Esophagus (tissue), 2 donors: ENCODE results near the gene FOXN3. TPM values are rescaled to one million over a fixed set of nuclear protein-coding genes. Genes with fewer than 3 reads are reported as not detected.

Experiments used
- H3K27ac ChIP-seq, 2 donors: one replicate each; pipeline ENCODE4 v1.5.1; 2013; ENCODE audit warnings: low read depth in 2 of 2, mild to moderate bottlenecking in 2 of 2, inconsistent platforms in 1 of 2, low read length in 1 of 2, moderate library complexity in 1 of 2
- H3K27me3 ChIP-seq, 2 donors: one replicate each; pipeline ENCODE4 v1.6.1; 2013; ENCODE audit warnings: low read length in 2 of 2, control low read depth in 1 of 2, mild to moderate bottlenecking in 1 of 2; ENCODE audit not compliant: insufficient read depth in 2 of 2, control insufficient read depth in 1 of 2
- H3K36me3 ChIP-seq, 2 donors: one replicate each; pipeline ENCODE4 v1.6.1; 2013; ENCODE audit warnings: low read length in 1 of 2; ENCODE audit not compliant: control insufficient read depth in 2 of 2, insufficient read depth in 2 of 2
- H3K4me1 ChIP-seq, 2 donors: one replicate each; pipeline ENCODE4 v1.6.1; 2013; ENCODE audit warnings: low read length in 1 of 2; ENCODE audit not compliant: control insufficient read depth in 2 of 2, insufficient read depth in 2 of 2
- H3K4me3 ChIP-seq, 2 donors: one replicate each; pipeline ENCODE4 v1.5.1; 2013; ENCODE audit warnings: low read length in 2 of 2, mild to moderate bottlenecking in 2 of 2, low read depth in 1 of 2, moderate library complexity in 1 of 2
- H3K9me3 ChIP-seq, 2 donors: one replicate each; pipeline ENCODE4 v1.6.1; 2013; ENCODE audit warnings: mild to moderate bottlenecking in 2 of 2, low read depth in 1 of 2, low read length in 1 of 2, moderate library complexity in 1 of 2; ENCODE audit not compliant: control insufficient read depth in 2 of 2, insufficient read depth in 1 of 2
- WGBS, 2 donors: extraction: QIAGEN DNeasy Blood & Tissue Kit; methylation state at CpG; one replicate each; pipeline ENCODE4 v1.1.7; 2013; 5-methylcytosine and 5-hydroxymethylcytosine counted together
- polyA plus RNA-seq, 2 donors: library from polyadenylated mRNA; stranded (reverse); fragments of 200-250 nt; gene quantifications; one replicate each; pipeline ENCODE4 v1.2.3, GENCODE V29; 2013
- donor health status: healthy with polysubstance abuse.
- donor health status: Bipolar disorder and iron deficiency.

The FOXN3 gene
- polyA plus RNA-seq, 2 donors, result 10.3 to 14.1 TPM

GRCh38 chr14:89241257-89241656 lies 175.8 kb downstream of the FOXN3 start:
- Histone ChIP-seq H3K4me3 (no peak overlapping the region), H3K9me3 (no peaks in the 10 kb centered on the region), H3K27me3 (no peaks in the 10 kb centered on the region), H3K36me3 (peaks cover 0 to 4% of the 10 kb centered on the region in 2 donors), H3K4me1 (peaks cover 0 to 3% of the 10 kb centered on the region in 2 donors), H3K27ac (no peak overlapping the region)
- WGBS, 2 donors, result 78 to 82% methylated on average over 4 of the region's 4 CpGs

- no peak overlapping the region for H3K4me3 ChIP-seq
- peaks cover 3% of the 10 kb centered on the region in 2 donors for H3K4me1 ChIP-seq
- no peaks in the 10 kb centered on the region for H3K27me3 ChIP-seq
- H3K36me3 ChIP-seq, result peaks cover 0 to 4% of the 10 kb centered on the region in 2 donors
- 56 to 63% methylated on average over 3 of the region's 3 CpGs for WGBS, 2 donors
- H3K27ac ChIP-seq, result no peak overlapping the region
- H3K9me3 ChIP-seq, result no peaks in the 10 kb centered on the region
Observed at GRCh38 chr14:89240414-89240813, 176.6 kb downstream of the FOXN3 start.

GRCh38 chr14:89239023-89239422 lies 178.0 kb downstream of the FOXN3 start:
- Histone ChIP-seq H3K27me3 (no peaks in the 10 kb centered on the region), H3K36me3 (peaks cover 0 to 4% of the 10 kb centered on the region in 2 donors), H3K4me1 (peaks cover 3 to 5% of the 10 kb centered on the region in 2 donors), H3K27ac (no peak overlapping the region), H3K4me3 (no peak overlapping the region), H3K9me3 (no peaks in the 10 kb centered on the region)
- WGBS, 2 donors, result 92 to 94% methylated on average over 6 of the region's 6 CpGs

GRCh38 chr14:89237921-89238529 lies 179.0 kb downstream of the FOXN3 start:
- 77 to 85% methylated on average over 7 of the region's 7 CpGs for WGBS, 2 donors
- H3K4me3 ChIP-seq, result no peak overlapping the region
- no peak overlapping the region for H3K27ac ChIP-seq
- peaks cover 0 to 5% of the 10 kb centered on the region in 2 donors for H3K4me1 ChIP-seq
- H3K27me3 ChIP-seq, result no peaks in the 10 kb centered on the region
- H3K36me3 ChIP-seq, result no peaks in the 10 kb centered on the region
- H3K9me3 ChIP-seq, result no peaks in the 10 kb centered on the region

GRCh38 chr14:89236851-89237250 lies 180.2 kb downstream of the FOXN3 start:
- Histone ChIP-seq H3K36me3 (no peaks in the 10 kb centered on the region), H3K4me1 (peaks cover 0 to 8% of the 10 kb centered on the region in 2 donors)

GRCh38 chr14:89233184-89233583 lies 183.8 kb downstream of the FOXN3 start:
- no peaks in the 10 kb centered on the region for H3K27me3 ChIP-seq
- 96 to 98% methylated on average over 2 of the region's 2 CpGs for WGBS, 2 donors
- no peaks in the 10 kb centered on the region for H3K36me3 ChIP-seq
- H3K4me1 ChIP-seq, result peaks cover 6 to 19% of the 10 kb centered on the region in 2 donors
- H3K9me3 ChIP-seq, result no peaks in the 10 kb centered on the region
- no peak overlapping the region for H3K27ac ChIP-seq
- H3K4me3 ChIP-seq, result no peak overlapping the region

More at GRCh38 chr14:89236851-89237250, 180.2 kb downstream of the FOXN3 start:
- H3K9me3 ChIP-seq, result no peaks in the 10 kb centered on the region
- no peak overlapping the region for H3K27ac ChIP-seq
- H3K4me3 ChIP-seq, result no peak overlapping the region
- H3K27me3 ChIP-seq, result no peaks in the 10 kb centered on the region

- Histone ChIP-seq H3K36me3 (no peaks in the 10 kb centered on the region), H3K27me3 (no peaks in the 10 kb centered on the region), H3K9me3 (no peaks in the 10 kb centered on the region), H3K4me3 (no peak overlapping the region), H3K4me1 (peaks cover 6 to 19% of the 10 kb centered on the region in 2 donors), H3K27ac (peak overlapping the region; percentile 33 to 62)
- WGBS, 2 donors, result 63 to 74% methylated on average over 18 of the region's 18 CpGs
Observed at GRCh38 chr14:89232265-89233070, 184.6 kb downstream of the FOXN3 start.

GRCh38 chr14:89231426-89232113 lies 185.5 kb downstream of the FOXN3 start:
- H3K27ac ChIP-seq, result peak overlapping the region; percentile 62 to 76
- H3K9me3 ChIP-seq, result no peaks in the 10 kb centered on the region
- no peaks in the 10 kb centered on the region for H3K36me3 ChIP-seq
- no peaks in the 10 kb centered on the region for H3K27me3 ChIP-seq
- H3K4me3 ChIP-seq, result no peak overlapping the region
- peaks cover 6 to 19% of the 10 kb centered on the region in 2 donors for H3K4me1 ChIP-seq
- 76 to 88% methylated on average over 15 of the region's 15 CpGs for WGBS, 2 donors

GRCh38 chr14:89228921-89229639 lies 188.0 kb downstream of the FOXN3 start:
- no peak overlapping the region for H3K4me3 ChIP-seq
- WGBS, 2 donors, result 64 to 72% methylated on average over 10 of the region's 10 CpGs
- peaks cover 6 to 14% of the 10 kb centered on the region in 2 donors for H3K4me1 ChIP-seq
- peak overlapping the region; percentile 7 to 14 for H3K27ac ChIP-seq
- no peaks in the 10 kb centered on the region for H3K27me3 ChIP-seq
- no peaks in the 10 kb centered on the region for H3K9me3 ChIP-seq
- H3K36me3 ChIP-seq, result no peaks in the 10 kb centered on the region
